PC-9 (cell line): Measurements from ENCODE around the gene KIRREL2. TPM values are rescaled to one million over a fixed set of nuclear protein-coding genes. Genes with fewer than 3 reads are reported as not detected.

ENCODE experiments used
- BruUV-seq: library from RNA; stranded (reverse); fragments of 400-500 nt; replicated peaks from 2 replicates; lab custom pipeline; 2021; lab: Mats Ljungman, UMichigan
- CTCF ChIA-PET: fragments of 300-600 bp; sonication (Branson Sonifier 250); formaldehyde crosslinking; loops from one replicate; lab custom pipeline; 2022; ENCODE audit warnings: antibody characterized with exemption; lab: Charles Lee
- POLR2A ChIA-PET: fragments of 300-600 bp; sonication (Branson Sonifier 250); formaldehyde crosslinking; loops from one replicate; lab custom pipeline; 2022; ENCODE audit warnings: antibody characterized with exemption; ENCODE audit not compliant: unreplicated experiment; lab: Charles Lee
- DNase-seq, 2 experiments: peaks; one replicate each; pipeline versions ENCODE4 v3.0.0 to v3.0.0-alpha.2; 2015 to 2022; ENCODE audit warnings: mixed read lengths in 1 of 2
- H2AFZ ChIP-seq: fragments of 200-600 bp; sonication (generic); 2 replicates; pipeline ENCODE4 v1.8.1; 2017; ENCODE audit warnings: antibody characterized with exemption
- H3F3A ChIP-seq: fragments of 200-600 bp; sonication (generic); 2 replicates; pipeline ENCODE4 v1.8.1; 2017; ENCODE audit warnings: antibody characterized with exemption, mild to moderate bottlenecking, low read depth; ENCODE audit not compliant: insufficient read depth
- H3K27ac ChIP-seq: fragments of 200-600 bp; sonication (generic); 2 replicates; pipeline ENCODE4 v1.6.1; 2016; ENCODE audit warnings: mixed run types
- H3K27me3 ChIP-seq: fragments of 200-600 bp; sonication (generic); 2 replicates; pipeline ENCODE4 v1.6.1; 2016; ENCODE audit warnings: low read depth, mixed run types; ENCODE audit not compliant: insufficient read depth
- H3K36me3 ChIP-seq: fragments of 200-600 bp; sonication (generic); 2 replicates; pipeline ENCODE4 v1.6.1; 2016; ENCODE audit warnings: low read depth, mixed run types
- H3K4me1 ChIP-seq: fragments of 200-600 bp; sonication (generic); replicated peaks from 2 replicates; pipeline ENCODE4 v1.6.1; 2016; ENCODE audit warnings: mixed run types; ENCODE audit not compliant: insufficient read depth
- H3K4me2 ChIP-seq: fragments of 200-600 bp; sonication (generic); 2 replicates; pipeline ENCODE4 v1.6.1; 2017; ENCODE audit warnings: mixed run types
- H3K4me3 ChIP-seq: fragments of 200-600 bp; sonication (generic); 2 replicates; pipeline ENCODE4 v1.6.1; 2016; ENCODE audit warnings: mixed run types
- H3K79me2 ChIP-seq: fragments of 200-600 bp; sonication (generic); 2 replicates; pipeline ENCODE4 v1.6.1; 2017; ENCODE audit warnings: low read depth, mixed run types
- H3K9me2 ChIP-seq: fragments of 200-600 bp; sonication (generic); 2 replicates; pipeline ENCODE4 v1.8.1; 2017; ENCODE audit warnings: mild to moderate bottlenecking; ENCODE audit not compliant: insufficient read depth
- H3K9me3 ChIP-seq: fragments of 200-600 bp; sonication (generic); 2 replicates; pipeline ENCODE4 v1.8.1; 2016; ENCODE audit warnings: low read depth; ENCODE audit not compliant: insufficient read depth
- H4K20me1 ChIP-seq: fragments of 200-600 bp; sonication (generic); 2 replicates; pipeline ENCODE4 v1.8.1; 2017; ENCODE audit not compliant: insufficient read depth
- EZH2 ChIP-seq: fragments of 200-600 bp; sonication (generic); IDR thresholded peaks from 2 replicates; pipeline ENCODE4 v1.8.0; 2017; ENCODE audit warnings: antibody characterized with exemption, low read depth
- intact Hi-C: fragments of 100-400 bp; cut with micrococcal nuclease; formaldehyde crosslinking; loops from one replicate; pipeline ENCODE4 v1.10.0; 2022; ENCODE audit not compliant: unreplicated experiment
- total RNA-seq: library from RNA; stranded (reverse); gene quantifications from 2 replicates; pipeline ENCODE4 v1.2.3, GENCODE V29; 2021
- TF ChIP-seq, protein P1 (sequence below): fragments of 200-600 bp; sonication (generic); conservative IDR thresholded peaks from 2 replicates; pipeline ENCODE4 v1.6.1; 2017; ENCODE audit warnings: mixed run types, antibody characterized with exemption, mild to moderate bottlenecking, moderate library complexity

Gene KIRREL2
- total RNA-seq, 1 experiment from 2014 or later: not detected

- Histone ChIP-seq H4K20me1 (no peaks in the 10 kb centered on the region), H3K36me3 (no peaks in the 10 kb centered on the region), H3K4me2 (no peak overlapping the region), H3K9me2 (no peaks in the 10 kb centered on the region), H3K4me3 (no peak overlapping the region), H3K79me2 (no peaks in the 10 kb centered on the region), H3K4me1 (no peaks in the 10 kb centered on the region), H3K9me3 (no peaks in the 10 kb centered on the region), H3K27me3 (no peaks in the 10 kb centered on the region), H3F3A (no peaks in the 10 kb centered on the region), H2AFZ (no peak overlapping the region), H3K27ac (no peak overlapping the region)
- TF ChIP-seq, protein P1, sequence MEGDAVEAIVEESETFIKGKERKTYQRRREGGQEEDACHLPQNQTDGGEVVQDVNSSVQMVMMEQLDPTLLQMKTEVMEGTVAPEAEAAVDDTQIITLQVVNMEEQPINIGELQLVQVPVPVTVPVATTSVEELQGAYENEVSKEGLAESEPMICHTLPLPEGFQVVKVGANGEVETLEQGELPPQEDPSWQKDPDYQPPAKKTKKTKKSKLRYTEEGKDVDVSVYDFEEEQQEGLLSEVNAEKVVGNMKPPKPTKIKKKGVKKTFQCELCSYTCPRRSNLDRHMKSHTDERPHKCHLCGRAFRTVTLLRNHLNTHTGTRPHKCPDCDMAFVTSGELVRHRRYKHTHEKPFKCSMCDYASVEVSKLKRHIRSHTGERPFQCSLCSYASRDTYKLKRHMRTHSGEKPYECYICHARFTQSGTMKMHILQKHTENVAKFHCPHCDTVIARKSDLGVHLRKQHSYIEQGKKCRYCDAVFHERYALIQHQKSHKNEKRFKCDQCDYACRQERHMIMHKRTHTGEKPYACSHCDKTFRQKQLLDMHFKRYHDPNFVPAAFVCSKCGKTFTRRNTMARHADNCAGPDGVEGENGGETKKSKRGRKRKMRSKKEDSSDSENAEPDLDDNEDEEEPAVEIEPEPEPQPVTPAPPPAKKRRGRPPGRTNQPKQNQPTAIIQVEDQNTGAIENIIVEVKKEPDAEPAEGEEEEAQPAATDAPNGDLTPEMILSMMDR: no peak
- TF ChIP-seq EZH2: no peak
- DNase-seq: no peak
- ChIA-PET CTCF (no interaction called here), POLR2A (no interaction called here)
- no TSS peak for BruUV-seq
- intact Hi-C loops: no loop called here
These were observed 30.5 kb downstream of the KIRREL2 start for GRCh38 chr19:35887197-35887596.

DNA sequence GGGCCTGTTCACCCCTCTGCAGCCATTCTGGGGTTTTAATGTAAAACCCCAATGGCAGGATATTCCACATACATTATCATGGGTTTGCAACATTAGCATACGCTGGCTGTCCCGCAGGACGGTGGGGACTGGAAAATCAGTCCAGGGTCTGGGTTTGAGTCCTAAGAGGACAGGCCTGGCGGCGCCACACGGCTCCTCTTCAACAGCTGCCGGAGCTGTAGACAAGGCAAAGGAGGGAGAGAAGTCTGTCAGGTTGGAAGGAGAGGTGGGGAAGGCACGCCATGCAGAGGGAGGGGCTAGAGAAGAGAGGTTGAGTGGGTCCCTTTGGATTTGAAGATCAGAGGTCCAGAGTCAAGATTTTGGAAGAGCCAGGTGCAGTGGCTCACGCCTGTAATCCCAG, 31.7 kb downstream of the KIRREL2 start:
- intact Hi-C loops: no loop called here
- CTCF ChIA-PET: no interaction called here
- POLR2A ChIA-PET: no interaction called here

DNA sequence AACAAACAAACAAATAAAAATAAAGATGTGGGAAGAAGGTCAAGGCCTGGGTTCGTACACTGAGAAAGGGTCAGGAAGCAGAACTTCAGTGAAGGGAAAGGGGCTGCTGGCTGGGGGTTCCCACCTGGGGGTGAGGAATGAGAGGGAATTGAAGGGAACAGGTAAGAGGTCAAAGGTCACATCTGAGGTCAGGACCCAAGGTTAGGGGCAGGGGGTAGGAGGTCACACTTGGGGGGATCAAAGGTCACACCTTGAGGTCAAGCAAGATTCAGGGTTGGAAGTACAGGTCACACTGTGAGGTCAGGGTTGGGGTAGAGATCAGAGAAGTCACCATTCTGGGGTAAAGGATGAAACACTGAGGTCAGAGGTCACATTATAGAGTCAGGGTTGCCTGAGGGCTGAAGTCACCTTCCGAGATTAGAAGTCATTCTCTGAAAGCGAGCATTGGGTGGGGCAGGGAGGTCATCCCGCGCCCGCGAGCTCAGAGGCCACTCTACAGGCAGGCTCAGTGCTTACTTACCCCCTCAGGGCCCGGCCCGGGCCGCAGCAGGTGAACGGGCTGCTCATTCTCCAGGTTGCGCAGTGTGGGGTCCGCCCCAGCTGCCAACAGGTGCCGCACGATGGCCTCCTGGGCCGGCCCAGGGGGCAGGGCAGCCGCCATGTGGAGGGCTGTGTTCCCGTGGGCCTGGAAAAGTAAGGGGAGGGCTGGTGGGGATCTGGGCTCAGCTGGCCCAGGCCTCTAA, 32.8 kb downstream of the KIRREL2 start:
- H3F3A ChIP-seq: no peaks in the 10 kb centered on the region
- H3K27me3 ChIP-seq: no peaks in the 10 kb centered on the region
- no peaks in the 10 kb centered on the region for H3K9me2 ChIP-seq
- 0 out of 2 replicates have a peak, but pooled peaks cover 6% of the 10 kb centered on the region for H3K36me3 ChIP-seq
- no peaks in the 10 kb centered on the region for H4K20me1 ChIP-seq
- no peak overlapping the region for H3K27ac ChIP-seq
- CTCF ChIA-PET: no interaction called here
- H3K4me1 ChIP-seq: no peaks in the 10 kb centered on the region
- H2AFZ ChIP-seq: no peak overlapping the region
- DNase-seq: no peak
- TF ChIP-seq EZH2: no peak
- TF ChIP-seq, protein P1: no peak
- H3K79me2 ChIP-seq: no peaks in the 10 kb centered on the region
- H3K4me2 ChIP-seq: no peak overlapping the region
- H3K4me3 ChIP-seq: no peak overlapping the region
- no peaks in the 10 kb centered on the region for H3K9me3 ChIP-seq
- POLR2A ChIA-PET: no interaction called here
- intact Hi-C loops: no loop called here
- BruUV-seq: no TSS peak

More for the DNA sequence above, 31.7 kb downstream of the KIRREL2 start:
- Histone ChIP-seq H3K27me3 (no peaks in the 10 kb centered on the region), H4K20me1 (no peaks in the 10 kb centered on the region), H3K36me3 (0 out of 2 replicates have a peak, but pooled peaks cover 6% of the 10 kb centered on the region), H3K9me3 (no peaks in the 10 kb centered on the region), H3K4me3 (no peak overlapping the region), H3K27ac (no peak overlapping the region), H2AFZ (no peak overlapping the region), H3K9me2 (no peaks in the 10 kb centered on the region), H3F3A (no peaks in the 10 kb centered on the region), H3K4me2 (no peak overlapping the region), H3K79me2 (no peaks in the 10 kb centered on the region), H3K4me1 (no peaks in the 10 kb centered on the region)
- TF ChIP-seq EZH2: no peak
- TF ChIP-seq, protein P1: no peak
- no peak for DNase-seq
- no TSS peak for BruUV-seq
